Endothelial cell of umbilical vein (primary cell): Measurements from ENCODE around the gene ROMO1.

Experiments
- CTCF ChIP-seq, 2 donors: IDR thresholded peaks; 1 replicate in 1 of 2; 2 replicates in 1 of 2; pipeline ENCODE4 v1.5.1; 2011; ENCODE audit warnings: low read length in 2 of 2, mild to moderate bottlenecking in 2 of 2, moderate library complexity in 2 of 2, control low read depth in 1 of 2, inconsistent platforms in 1 of 2, low read depth in 1 of 2; ENCODE audit not compliant: insufficient read depth in 1 of 2; ENCODE audit errors: extremely low read depth in 1 of 2
- EZH2 ChIP-seq: IDR thresholded peaks from 2 replicates; pipeline ENCODE4 v1.6.1; 2012; ENCODE audit warnings: borderline replicate concordance, low read depth, mild to moderate bottlenecking, moderate library complexity, low read length, inconsistent platforms; ENCODE audit not compliant: severe bottlenecking
- GATA2 ChIP-seq: IDR thresholded peaks from 2 replicates; pipeline ENCODE4 v1.7.0; 2011; ENCODE audit warnings: low read depth, mild to moderate bottlenecking, moderate library complexity, mixed read lengths, low read length; ENCODE audit not compliant: insufficient read length, insufficient read depth
- MYC ChIP-seq: IDR thresholded peaks from one replicate; pipeline ENCODE4 v1.6.1; 2011; ENCODE audit warnings: mild to moderate bottlenecking, low read depth, low read length
- POLR2A ChIP-seq: IDR thresholded peaks from 2 replicates; pipeline ENCODE4 v1.6.1; 2012; ENCODE audit warnings: low read depth, mild to moderate bottlenecking, control low read depth, low read length

- TF ChIP-seq CTCF (IDR thresholded peaks at IDR 0.05; ENCODE audit: extremely low read depth in 1 of 2, insufficient read depth in 1 of 2, low read depth in 1 of 2, low read length in 2 of 2), result no peak
- no peak for TF ChIP-seq MYC
- no peak for TF ChIP-seq POLR2A
- TF ChIP-seq EZH2, result no peak
- TF ChIP-seq GATA2, result no peak
Measured at GRCh38 chr20:35721621-35722020, 22.4 kb downstream of the ROMO1 start.
